Stimulated activated CD8-positive, alpha-beta memory T cell treated with anti-CD3 and anti-CD28 coated beads, Interleukin-7, amount 100 ng/mL, for 1 hour (primary cell): ENCODE data around the gene SPON1.
"Not testable (repeated sequence)": the region's sequence is repeated elsewhere in the genome, so short reads cannot be mapped to it uniquely, and the experiment has no call there.

Experiments used
- DNase-seq, 2 donors: peaks; one replicate each; pipeline ENCODE4 v3.0.0-alpha.2; 2020; ENCODE audit warnings: low read depth in 2 of 2

The SPON1 gene

GRCh38 chr11:14082338-14082737, 119.8 kb downstream of the SPON1 start:
- DNase-seq, result no peak

GRCh38 chr11:14088861-14089260, 126.3 kb downstream of the SPON1 start:
- not testable (repeated sequence) for DNase-seq

GRCh38 chr11:14089690-14090462, 127.4 kb downstream of the SPON1 start:
- no peak for DNase-seq

GRCh38 chr11:14090631-14091030, 128.1 kb downstream of the SPON1 start:
- not testable (repeated sequence) for DNase-seq

- no peak for DNase-seq
Observed at GRCh38 chr11:14093065-14093464, 130.5 kb downstream of the SPON1 start.

- no peak for DNase-seq
Observed at GRCh38 chr11:14094481-14095037, 132.0 kb downstream of the SPON1 start.

GRCh38 chr11:14095882-14096281, 133.4 kb downstream of the SPON1 start:
- no peak for DNase-seq

GRCh38 chr11:14096606-14097005, 134.1 kb downstream of the SPON1 start:
- DNase-seq, result no peak

- no peak for DNase-seq
Observed at GRCh38 chr11:14101388-14101787, 138.9 kb downstream of the SPON1 start.

GRCh38 chr11:14102766-14103165, 140.2 kb downstream of the SPON1 start:
- no peak for DNase-seq

- no peak for DNase-seq
Observed at GRCh38 chr11:14105446-14105845, 142.9 kb downstream of the SPON1 start.

GRCh38 chr11:14106303-14107049, 144.0 kb downstream of the SPON1 start:
- no peak for DNase-seq

GRCh38 chr11:14107050-14107430, 144.5 kb downstream of the SPON1 start:
- DNase-seq, result no peak

GRCh38 chr11:14109742-14110141, 147.2 kb downstream of the SPON1 start:
- DNase-seq, result no peak

- no peak for DNase-seq
Observed at GRCh38 chr11:14110629-14111028, 148.1 kb downstream of the SPON1 start.

- no peak for DNase-seq
Observed at GRCh38 chr11:14111496-14111895, 149.0 kb downstream of the SPON1 start.

- no peak for DNase-seq
Observed at GRCh38 chr11:14112721-14113120, 150.2 kb downstream of the SPON1 start.

- DNase-seq, result no peak
Observed at GRCh38 chr11:14114269-14114668, 151.7 kb downstream of the SPON1 start.

- DNase-seq, result no peak
Observed at GRCh38 chr11:14114786-14115185, 152.3 kb downstream of the SPON1 start.

- no peak for DNase-seq
Observed at GRCh38 chr11:14117632-14118031, 155.1 kb downstream of the SPON1 start.

- DNase-seq, result no peak
Observed at GRCh38 chr11:14118072-14118471, 155.5 kb downstream of the SPON1 start.

- DNase-seq, result no peak
Observed at GRCh38 chr11:14119357-14119756, 156.8 kb downstream of the SPON1 start.

GRCh38 chr11:14124350-14124749, 161.8 kb downstream of the SPON1 start:
- DNase-seq, result no peak
